Ascending aorta (tissue), 2 donors: ENCODE data around the gene TRIM26. TPM values are rescaled to one million over a fixed set of nuclear protein-coding genes. Genes with fewer than 3 reads are reported as not detected.

Experiments
- DNase-seq, 2 donors: peaks; one replicate each; pipeline ENCODE4 v3.0.0-alpha.2; 2019; ENCODE audit warnings: low spot score in 2 of 2
- H3K27ac ChIP-seq, 2 donors: fragments of 200-600 bp; sonication (generic); one replicate each; pipeline ENCODE4 v1.5.1; 2016 to 2017; ENCODE audit warnings: mild to moderate bottlenecking in 1 of 2
- H3K27me3 ChIP-seq: fragments of 200-600 bp; sonication (generic); one replicate; pipeline ENCODE4 v1.5.1; 2017
- H3K36me3 ChIP-seq, 2 donors: fragments of 200-600 bp; sonication (generic); one replicate each; pipeline ENCODE4 v1.5.1; 2016
- H3K4me1 ChIP-seq, 2 donors: fragments of 200-600 bp; sonication (generic); one replicate each; pipeline ENCODE4 v1.5.1; 2016 to 2017; ENCODE audit warnings: mild to moderate bottlenecking in 1 of 2
- H3K4me3 ChIP-seq, 2 donors: fragments of 200-600 bp; sonication (generic); one replicate each; pipeline ENCODE4 v1.5.1; 2016 to 2017; ENCODE audit warnings: mild to moderate bottlenecking in 1 of 2
- H3K9me3 ChIP-seq, 2 donors: fragments of 200-600 bp; sonication (generic); one replicate each; pipeline ENCODE4 v1.5.1; 2016
- CTCF ChIP-seq, 3 experiments: fragments of 200-600 bp in 2 of 3; fragments of 450-650 bp in 1 of 3; sonication (generic) in 2 of 3; IDR thresholded peaks; one replicate each; pipeline ENCODE4 v1.5.1; 2016 to 2019; ENCODE audit warnings: antibody characterized with exemption in 3 of 3, mild to moderate bottlenecking in 1 of 3, moderate library complexity in 1 of 3
- intact Hi-C: fragments of 100-400 bp; cut with DNase I; formaldehyde crosslinking; loops from one replicate; pipeline ENCODE4 v1.15.1; 2023
- total RNA-seq: library from RNA; depleted of rRNA; stranded (reverse); fragments of >200 nt; gene quantifications from one replicate; pipeline ENCODE4 v1.1.0, GENCODE V29; 2016

TRIM26 gene
- total RNA-seq, 1 donor from 2014 or later: 38.6 TPM

- DNase-seq: no peak
- TF ChIP-seq CTCF (IDR thresholded peaks at IDR 0.05): no peak
- Histone ChIP-seq H3K9me3 (no peaks in the 10 kb centered on the region), H3K4me3 (no peak overlapping the region), H3K36me3 (peaks cover 43 to 73% of the 10 kb centered on the region in 2 donors), H3K4me1 (no peaks in the 10 kb centered on the region), H3K27ac (no peak overlapping the region), H3K27me3 (no peaks in the 10 kb centered on the region)
- intact Hi-C loops: no loop called here
These were observed 24.7 kb downstream of the TRIM26 start for GRCh38 chr6:30188541-30188940.

GRCh38 chr6:30185846-30186484, 27.2 kb downstream of the TRIM26 start:
- no peaks in the 10 kb centered on the region for H3K4me1 ChIP-seq
- no peaks in the 10 kb centered on the region for H3K9me3 ChIP-seq
- no peaks in the 10 kb centered on the region for H3K27me3 ChIP-seq
- DNase-seq: no peak
- no peak for TF ChIP-seq CTCF (IDR thresholded peaks at IDR 0.05)
- H3K36me3 ChIP-seq: peaks cover 33 to 53% of the 10 kb centered on the region in 2 donors
- no peak overlapping the region for H3K27ac ChIP-seq
- H3K4me3 ChIP-seq: no peak overlapping the region
- intact Hi-C loops: no loop called here

- no peak overlapping the region for H3K4me3 ChIP-seq
- DNase-seq: no peak
- peaks cover 24 to 38% of the 10 kb centered on the region in 2 donors for H3K36me3 ChIP-seq
- no peaks in the 10 kb centered on the region for H3K27me3 ChIP-seq
- no peak for TF ChIP-seq CTCF (IDR thresholded peaks at IDR 0.05)
- H3K9me3 ChIP-seq: peaks cover 3 to 8% of the 10 kb centered on the region in 2 donors
- H3K4me1 ChIP-seq: no peaks in the 10 kb centered on the region
- H3K27ac ChIP-seq: no peak overlapping the region
- intact Hi-C loops: no loop called here
These were observed 28.7 kb downstream of the TRIM26 start for GRCh38 chr6:30184417-30185031.

- H3K4me1 ChIP-seq: no peaks in the 10 kb centered on the region
- H3K27ac ChIP-seq: no peak overlapping the region
- intact Hi-C loops: no loop called here
- DNase-seq: no peak
- no peak overlapping the region for H3K4me3 ChIP-seq
- peaks cover 3 to 11% of the 10 kb centered on the region in 2 donors for H3K9me3 ChIP-seq
- peaks cover 0 to 1% of the 10 kb centered on the region in 2 donors for H3K36me3 ChIP-seq
- H3K27me3 ChIP-seq: no peaks in the 10 kb centered on the region
- TF ChIP-seq CTCF (IDR thresholded peaks at IDR 0.05): no peak
These were observed 33.1 kb downstream of the TRIM26 start for GRCh38 chr6:30180145-30180544.

- DNase-seq: no peak
- intact Hi-C loops: no loop called here
These were observed 34.4 kb downstream of the TRIM26 start for GRCh38 chr6:30178837-30179236.

More at GRCh38 chr6:30178837-30179236, 34.4 kb downstream of the TRIM26 start:
- no peak overlapping the region for H3K27ac ChIP-seq
- H3K36me3 ChIP-seq: no peaks in the 10 kb centered on the region
- no peak for TF ChIP-seq CTCF (IDR thresholded peaks at IDR 0.05)
- H3K27me3 ChIP-seq: no peaks in the 10 kb centered on the region
- peaks cover 3 to 11% of the 10 kb centered on the region in 2 donors for H3K9me3 ChIP-seq
- no peak overlapping the region for H3K4me3 ChIP-seq
- H3K4me1 ChIP-seq: no peaks in the 10 kb centered on the region
